Upper lobe of left lung (tissue), 4 donors: ENCODE data around the gene RGS8.

Experiments
- POLR2A ChIP-seq, 4 donors: fragments of 450-650 bp; IDR thresholded peaks; one replicate each; pipeline ENCODE4 v1.5.1; 2016 to 2017; ENCODE audit warnings: antibody characterized with exemption in 4 of 4, mild to moderate bottlenecking in 2 of 4
- POLR2AphosphoS5 ChIP-seq, 2 donors: sonication (generic); formaldehyde crosslinking; IDR thresholded peaks; one replicate each; pipeline ENCODE4 v1.5.1; 2017; ENCODE audit warnings: antibody characterized with exemption in 2 of 2
- TF ChIP-seq, protein P1 (sequence below), 6 experiments: fragments of 450-650 bp in 4 of 6; fragments of 200-600 bp in 2 of 6; sonication (generic) in 2 of 6; IDR thresholded peaks; one replicate each; pipeline ENCODE4 v1.5.1; 2016 to 2019; ENCODE audit warnings: antibody characterized with exemption in 6 of 6

DNA sequence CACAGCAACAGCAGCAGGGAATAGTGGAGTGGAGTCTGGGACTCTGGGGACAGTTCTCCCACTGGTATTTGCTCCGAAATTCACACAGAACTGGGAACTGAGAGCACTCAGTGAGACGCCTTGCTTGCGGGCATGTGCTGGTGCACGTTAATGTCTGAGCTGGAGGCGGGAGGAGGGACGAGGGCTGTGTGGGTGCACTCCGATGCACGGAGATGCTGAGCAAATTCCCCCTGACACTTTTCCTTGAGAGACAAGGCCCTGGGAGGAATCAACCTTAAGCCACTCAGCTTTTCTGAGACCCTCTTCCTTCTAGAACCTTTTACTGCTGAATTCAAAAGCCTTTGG lies 2.8 kb downstream of the RGS8 start:
- TF ChIP-seq, protein P1, sequence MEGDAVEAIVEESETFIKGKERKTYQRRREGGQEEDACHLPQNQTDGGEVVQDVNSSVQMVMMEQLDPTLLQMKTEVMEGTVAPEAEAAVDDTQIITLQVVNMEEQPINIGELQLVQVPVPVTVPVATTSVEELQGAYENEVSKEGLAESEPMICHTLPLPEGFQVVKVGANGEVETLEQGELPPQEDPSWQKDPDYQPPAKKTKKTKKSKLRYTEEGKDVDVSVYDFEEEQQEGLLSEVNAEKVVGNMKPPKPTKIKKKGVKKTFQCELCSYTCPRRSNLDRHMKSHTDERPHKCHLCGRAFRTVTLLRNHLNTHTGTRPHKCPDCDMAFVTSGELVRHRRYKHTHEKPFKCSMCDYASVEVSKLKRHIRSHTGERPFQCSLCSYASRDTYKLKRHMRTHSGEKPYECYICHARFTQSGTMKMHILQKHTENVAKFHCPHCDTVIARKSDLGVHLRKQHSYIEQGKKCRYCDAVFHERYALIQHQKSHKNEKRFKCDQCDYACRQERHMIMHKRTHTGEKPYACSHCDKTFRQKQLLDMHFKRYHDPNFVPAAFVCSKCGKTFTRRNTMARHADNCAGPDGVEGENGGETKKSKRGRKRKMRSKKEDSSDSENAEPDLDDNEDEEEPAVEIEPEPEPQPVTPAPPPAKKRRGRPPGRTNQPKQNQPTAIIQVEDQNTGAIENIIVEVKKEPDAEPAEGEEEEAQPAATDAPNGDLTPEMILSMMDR (IDR thresholded peaks at IDR 0.05): no peak
- TF ChIP-seq POLR2A (IDR thresholded peaks at IDR 0.05): no peak
- TF ChIP-seq POLR2AphosphoS5 (IDR thresholded peaks at IDR 0.05): no peak
